ENCODE measurements around the gene RERE.
"Not testable (repeated sequence)": the region's sequence is repeated elsewhere in the genome, so short reads cannot be mapped to it uniquely, and the experiment has no call there.

RERE gene

DNA sequence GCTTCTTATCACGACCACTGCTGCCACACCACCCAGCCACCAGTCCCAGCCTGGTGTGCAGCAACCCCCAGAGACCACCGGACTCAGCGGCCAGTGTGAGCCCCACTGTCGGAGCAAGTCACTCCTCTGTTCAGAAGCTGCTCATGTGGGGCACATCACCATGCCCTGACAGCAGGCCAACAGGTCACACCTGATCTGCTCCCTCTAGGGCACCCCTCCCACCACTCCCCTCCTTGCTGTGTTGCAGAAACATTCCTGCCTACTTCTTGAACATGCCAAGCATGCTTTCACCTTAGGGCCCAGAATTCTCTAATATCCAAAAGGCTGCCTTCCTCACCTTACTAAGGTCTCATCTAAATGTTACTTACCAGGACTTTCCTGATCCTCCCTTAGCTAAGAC, 353.1 kb downstream of the RERE start:
- no peak for DNase-seq

DNA sequence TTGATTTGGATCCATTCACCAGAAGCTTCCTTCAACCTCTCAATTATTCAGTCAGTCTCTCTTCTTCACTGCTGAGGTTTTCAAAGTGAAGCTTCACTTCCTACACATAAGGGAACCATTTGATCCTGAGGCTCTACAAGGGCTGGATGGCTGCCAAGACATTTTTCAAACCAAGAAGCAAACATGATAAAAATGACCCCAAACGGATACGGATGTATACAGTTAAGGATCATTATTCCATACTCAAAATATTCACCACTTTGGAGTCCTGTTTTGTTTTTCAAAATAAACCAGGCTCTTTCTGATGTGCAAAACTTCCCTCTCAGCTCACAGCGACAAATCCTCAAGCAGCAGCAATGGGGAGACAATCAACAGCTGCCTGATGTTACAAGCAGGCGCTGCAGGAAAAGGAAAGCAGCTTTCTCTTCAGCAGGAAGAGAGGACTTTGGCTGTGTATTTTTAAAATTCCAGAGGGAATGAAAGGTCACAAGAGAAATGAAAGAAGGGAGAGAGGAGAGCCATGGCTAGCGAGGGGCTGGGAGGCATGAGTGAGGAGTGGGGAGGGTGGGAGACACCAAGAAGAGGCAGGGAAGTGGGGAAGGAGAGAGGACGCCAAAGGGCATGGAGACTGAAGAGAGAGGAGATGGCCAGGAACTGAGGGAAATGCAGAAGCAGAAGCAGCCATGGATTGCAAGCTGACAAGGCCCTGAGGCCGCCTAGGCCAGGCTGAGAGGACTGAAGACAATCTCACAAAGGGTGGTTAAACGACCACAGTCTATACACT, 354.1 kb downstream of the RERE start:
- DNase-seq: no peak

- no peak for DNase-seq
Measured at GRCh38 chr1:8462371-8462892, 355.0 kb downstream of the RERE start.

- no peak for DNase-seq
Measured at GRCh38 chr1:8461351-8462110, 355.9 kb downstream of the RERE start.

GRCh38 chr1:8460784-8461183, 356.7 kb downstream of the RERE start:
- DNase-seq: no peak

DNA sequence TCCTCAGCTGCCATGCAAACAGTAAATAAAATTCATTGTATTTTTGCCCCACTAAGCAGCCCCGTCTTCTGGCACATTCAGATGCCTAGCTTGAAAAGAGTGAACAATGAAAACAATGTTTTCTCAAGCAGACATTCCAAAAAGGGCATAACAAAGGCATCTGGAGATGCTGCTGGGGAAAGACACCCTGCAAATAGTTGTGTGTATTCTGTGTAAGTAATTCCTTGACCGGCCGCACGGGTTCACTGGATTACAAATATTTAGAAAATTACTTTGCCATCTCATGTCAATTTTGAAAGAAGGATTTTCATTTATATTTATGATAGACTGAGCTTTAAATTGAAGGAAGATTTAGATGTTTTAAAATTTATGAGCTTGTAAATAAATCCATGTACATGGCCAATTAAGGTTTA, 357.3 kb downstream of the RERE start:
- DNase-seq: no peak

- no peak for DNase-seq
Measured at GRCh38 chr1:8458607-8459006, 358.8 kb downstream of the RERE start.

DNA sequence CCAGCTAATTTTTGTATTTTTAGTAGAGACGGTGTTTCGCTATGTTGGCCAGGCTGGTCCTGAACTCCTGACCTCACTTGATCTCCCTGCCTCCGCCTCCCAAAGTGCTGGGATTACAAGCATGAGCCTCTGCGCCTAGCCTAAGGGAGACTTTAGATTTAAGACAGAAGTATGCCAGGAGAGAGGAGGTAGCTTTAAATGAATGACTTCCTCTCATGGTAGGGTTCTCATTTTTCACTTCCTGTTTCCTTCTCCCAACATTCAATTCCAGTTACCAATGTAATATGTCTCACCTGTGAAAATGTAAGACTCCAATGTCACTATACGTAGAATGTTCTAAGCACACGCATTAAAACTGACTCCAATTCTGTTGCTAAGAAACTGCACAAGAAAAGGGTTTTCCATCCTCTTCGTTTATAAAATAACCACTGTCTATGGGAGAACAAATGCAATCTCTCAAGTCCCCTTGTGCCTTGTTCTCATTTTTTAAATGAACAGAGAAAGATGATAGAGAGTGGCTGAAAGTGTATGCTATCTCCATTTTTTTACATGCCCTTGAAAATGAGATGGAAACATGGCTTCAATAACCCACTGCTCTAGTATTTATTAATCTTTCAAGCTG, 359.6 kb downstream of the RERE start:
- no peak for DNase-seq

- DNase-seq: no peak
Measured at GRCh38 chr1:8456991-8457390, 360.4 kb downstream of the RERE start.

DNA sequence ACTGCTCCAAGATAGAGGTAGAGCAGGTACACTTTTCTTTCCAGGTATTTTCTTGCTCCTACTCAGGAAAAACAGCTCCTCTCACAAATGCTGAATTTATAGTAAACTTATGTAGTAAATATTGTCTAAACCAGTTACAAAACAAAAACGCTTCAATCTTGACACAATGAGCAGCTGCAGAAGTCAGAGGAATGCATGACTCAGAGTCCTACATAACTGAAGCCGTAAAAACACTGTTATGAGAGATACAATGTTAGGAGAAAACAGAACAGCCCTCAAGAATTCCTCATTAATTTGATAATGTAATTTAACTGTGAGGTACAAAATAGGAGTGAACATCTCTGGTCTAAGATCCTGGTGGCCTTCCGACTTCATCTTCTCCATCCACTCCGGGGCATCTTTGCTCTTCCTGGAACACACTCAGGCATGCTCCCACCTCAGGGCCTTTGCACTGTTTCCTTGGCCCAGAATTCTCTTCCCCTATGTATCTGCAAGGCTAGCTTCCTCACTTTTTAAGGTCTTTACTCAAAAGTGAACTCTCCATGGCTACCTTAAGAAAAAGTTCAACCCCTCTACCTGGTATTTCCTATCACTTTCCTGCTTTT, 361.0 kb downstream of the RERE start:
- DNase-seq: no peak

DNA sequence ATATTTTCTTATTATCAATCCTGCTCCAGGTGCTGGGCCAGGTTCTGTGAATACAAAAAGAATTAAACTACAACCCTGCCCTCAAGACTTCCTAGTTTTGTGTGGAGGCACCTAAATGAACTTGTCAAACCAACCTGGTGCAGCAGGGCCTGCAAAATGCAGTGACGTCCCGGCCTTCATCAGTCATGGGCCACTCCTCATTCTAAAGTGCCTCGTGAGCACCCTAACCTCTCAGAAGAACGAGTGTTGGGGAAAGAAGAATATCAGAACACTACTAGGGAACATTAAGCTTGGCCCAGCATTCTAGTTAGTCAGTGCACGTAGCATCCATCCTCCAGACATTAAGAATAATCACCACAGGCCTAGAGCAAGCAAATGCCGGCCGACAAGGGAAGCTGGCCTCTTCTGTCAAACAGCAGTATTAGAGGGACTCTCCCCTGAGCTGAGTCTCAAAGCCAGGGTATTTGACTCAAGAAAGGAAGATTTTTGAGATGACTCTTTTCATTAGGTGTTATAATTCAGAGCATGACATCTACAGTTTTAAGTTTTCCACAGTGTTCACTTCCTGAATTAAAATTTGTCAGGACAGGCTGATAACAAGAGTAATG, 361.6 kb downstream of the RERE start:
- DNase-seq: no peak

- no peak for DNase-seq
Measured at GRCh38 chr1:8450312-8450711, 367.1 kb downstream of the RERE start.

DNA sequence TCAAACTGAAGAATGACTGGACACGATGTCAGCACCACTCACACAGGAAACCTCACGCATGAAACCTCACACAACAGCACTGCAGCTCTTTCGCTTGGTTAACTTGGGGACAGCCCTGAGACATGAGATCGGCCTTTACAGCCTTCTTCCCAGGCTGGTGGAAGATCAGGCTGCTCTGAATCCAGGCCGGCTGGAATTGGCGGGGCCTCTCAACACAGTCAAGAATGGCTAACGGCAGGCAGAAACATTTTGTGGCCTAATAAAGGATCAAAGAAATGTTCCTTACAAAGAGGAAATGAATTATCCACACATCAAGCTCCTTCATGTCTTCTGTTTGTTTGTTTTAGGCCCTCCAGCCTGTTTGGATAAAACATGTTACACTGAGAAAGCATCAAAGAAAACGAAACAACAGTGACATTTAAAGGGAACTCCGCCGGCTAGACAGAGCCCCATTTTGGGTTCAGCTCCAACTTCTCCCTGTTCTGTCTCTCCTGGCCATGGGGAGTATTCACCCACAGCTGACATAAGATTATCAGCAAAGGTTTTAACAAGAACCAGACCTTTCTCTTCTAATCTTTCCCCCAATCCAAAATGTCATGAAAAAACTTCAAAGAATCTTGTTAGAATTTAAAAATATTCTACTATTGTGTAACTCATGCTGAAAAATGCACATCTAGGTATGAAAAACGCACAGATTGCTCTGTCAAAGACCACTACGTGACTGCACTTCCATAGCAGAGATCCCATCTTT, 368.4 kb downstream of the RERE start:
- no peak for DNase-seq

GRCh38 chr1:8448505-8448904, 368.9 kb downstream of the RERE start:
- not testable (repeated sequence) for DNase-seq

DNA sequence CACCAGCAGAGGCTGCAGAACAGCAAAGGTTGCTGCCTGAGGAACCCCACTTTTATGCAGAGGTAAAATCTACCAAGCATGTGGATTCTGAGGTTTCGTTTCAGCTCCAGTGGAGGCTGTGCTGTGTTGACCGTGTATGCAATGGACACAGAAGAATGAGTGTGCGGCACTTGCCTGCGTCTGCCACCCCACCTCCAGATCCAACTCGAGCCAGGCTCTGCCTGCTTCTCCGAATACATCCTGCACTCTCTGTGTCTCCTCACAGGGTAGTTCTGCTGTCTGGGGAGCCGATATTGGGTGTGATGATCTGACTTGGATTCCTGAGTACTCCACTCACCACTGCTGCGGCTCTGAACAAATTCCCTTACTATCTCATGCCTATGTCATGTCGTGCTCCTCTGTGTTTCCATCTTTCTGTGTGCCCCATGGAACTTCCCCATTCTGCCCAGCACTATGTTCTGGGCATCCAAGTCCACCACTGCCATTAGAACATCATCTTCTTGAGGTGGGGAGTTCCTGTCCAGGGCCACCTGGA, 369.8 kb downstream of the RERE start:
- no peak for DNase-seq

DNA sequence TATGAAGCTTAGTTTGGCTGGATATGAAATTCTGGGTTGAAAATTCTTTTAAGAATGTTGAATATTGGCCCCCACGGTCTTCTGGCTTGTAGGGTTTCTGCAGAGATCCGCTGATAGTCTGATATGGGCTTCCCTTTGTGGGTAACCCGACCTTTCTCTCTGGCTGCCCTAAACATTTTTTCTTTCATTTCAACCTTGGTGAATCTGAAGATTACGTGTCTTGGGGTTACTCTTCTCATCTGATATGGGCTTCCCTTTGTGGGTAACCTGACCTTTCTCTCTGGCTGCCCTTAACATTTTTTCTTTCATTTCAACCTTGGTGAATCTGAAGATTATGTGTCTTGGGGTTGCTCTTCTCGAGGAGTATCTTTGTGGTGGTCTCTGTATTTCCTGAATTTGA, 371.3 kb downstream of the RERE start:
- not testable (repeated sequence) for DNase-seq

DNA sequence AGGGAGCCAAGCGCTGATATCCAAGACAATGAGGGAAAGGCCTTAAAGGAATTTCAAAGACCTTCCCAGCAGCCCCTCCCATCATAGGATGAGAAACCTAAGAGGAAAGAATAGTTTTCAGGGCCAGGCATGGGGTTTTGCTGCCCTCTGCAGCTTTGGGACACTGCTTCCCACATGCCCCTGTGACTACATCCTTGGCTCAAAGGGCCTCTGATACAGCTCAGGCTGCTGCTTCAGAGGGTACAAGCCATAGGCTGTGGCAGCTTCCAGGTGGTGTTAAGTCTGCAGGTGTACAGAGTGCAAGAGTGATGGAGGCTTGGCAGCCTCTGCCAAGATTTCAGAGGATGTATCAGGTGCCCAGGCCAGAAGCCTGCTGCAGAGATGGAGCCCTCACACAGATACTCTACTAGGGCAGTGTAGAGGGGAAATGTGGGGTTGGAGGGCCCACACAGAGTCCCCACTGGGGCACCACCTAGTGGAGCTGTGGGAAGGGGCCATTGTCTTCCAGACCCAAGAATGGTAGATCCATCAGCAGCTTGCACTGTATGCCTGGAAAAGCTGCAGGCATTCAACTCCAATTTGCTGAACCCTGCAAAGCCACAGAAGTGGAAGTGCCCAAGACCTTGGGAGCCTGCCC, 373.8 kb downstream of the RERE start:
- DNase-seq: no peak

DNA sequence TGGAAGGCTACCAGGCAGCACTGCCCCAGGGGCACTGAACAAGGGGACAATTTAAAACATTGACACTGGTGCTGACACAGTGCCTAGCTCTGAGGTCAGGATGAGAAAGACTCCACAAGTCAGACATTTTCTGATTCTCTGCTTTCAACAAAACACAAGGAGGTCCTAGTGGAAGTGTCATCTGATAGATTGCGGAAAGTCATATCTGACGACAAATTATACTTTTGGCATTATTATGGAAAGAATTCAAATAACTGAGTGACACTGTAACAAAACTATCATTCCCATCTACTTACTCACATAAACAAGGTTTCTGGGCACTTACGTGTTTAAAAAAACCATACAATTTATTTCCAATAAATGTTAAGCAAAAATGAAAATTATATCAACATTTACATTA, 376.0 kb downstream of the RERE start:
- DNase-seq: no peak

DNA sequence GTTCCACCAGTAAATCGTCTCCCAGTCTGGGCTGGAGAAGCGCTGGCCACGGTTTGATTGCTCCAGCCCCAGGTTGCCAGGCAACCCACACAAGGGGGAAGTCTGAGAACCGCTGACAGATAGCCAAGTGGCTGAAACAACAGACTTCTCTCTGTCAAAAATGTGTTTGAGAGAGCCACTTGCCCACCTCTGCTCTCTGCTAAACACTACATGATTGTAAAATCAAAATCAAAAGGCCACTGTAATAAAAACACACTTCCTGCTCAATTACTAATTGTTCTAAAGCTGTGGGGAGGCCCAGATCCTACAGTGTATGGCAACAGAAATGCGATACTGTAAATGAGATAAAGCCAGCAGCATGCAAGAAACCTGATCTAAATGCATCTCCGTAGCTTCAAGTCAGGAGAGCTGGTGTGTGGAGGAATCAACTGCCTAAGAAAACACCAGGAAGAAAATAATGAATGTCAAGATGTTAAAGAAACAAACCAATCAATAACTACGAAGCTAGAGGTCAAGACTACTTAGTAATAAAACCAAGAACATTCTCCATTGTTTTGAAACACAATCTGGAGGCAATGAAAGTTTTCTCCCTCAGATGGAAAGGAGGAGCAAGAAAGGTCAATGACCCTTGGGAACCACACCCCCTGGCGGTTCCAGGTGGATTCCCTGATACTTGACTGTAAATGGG, 378.3 kb downstream of the RERE start:
- DNase-seq: no peak

DNA sequence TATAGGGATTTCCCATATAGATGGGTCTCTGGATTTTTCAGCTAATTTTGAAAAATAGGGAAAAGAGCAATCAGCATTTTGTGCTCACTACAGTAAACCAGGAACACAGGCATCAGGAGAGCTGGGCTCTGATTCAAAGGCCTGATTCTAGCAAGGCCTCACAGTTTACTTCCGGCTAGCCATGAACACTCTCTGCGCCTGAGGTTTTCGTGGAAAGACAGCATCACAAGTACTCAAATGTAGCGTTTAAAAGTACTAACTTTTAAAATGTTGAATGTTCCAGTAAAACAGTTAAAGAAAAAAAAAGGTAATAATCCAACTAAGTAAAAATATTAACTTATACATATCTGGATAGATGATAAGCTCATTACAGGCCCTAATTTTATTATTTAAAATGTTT, 379.0 kb downstream of the RERE start:
- DNase-seq: no peak

- DNase-seq: no peak
Measured at GRCh38 chr1:8437347-8437746, 380.1 kb downstream of the RERE start.
